HG03175 (cell line): ENCODE measurements around the gene GOLGA6L22.
"Not testable (repeated sequence)": the region's sequence is repeated elsewhere in the genome, so short reads cannot be mapped to it uniquely, and the experiment has no call there.

Experiments
- ATAC-seq: cut with Tn5 transposase; IDR thresholded peaks from one replicate; pipeline ENCODE4 v1.9.1; 2021; ENCODE audit warnings: mild to moderate bottlenecking, moderate library complexity; ENCODE audit not compliant: unreplicated experiment

The GOLGA6L22 gene

GRCh38 chr15:22458603-22459002 is at the start of gene GOLGA6L22:
GOLGA6L22 (plus strand) TSS chr15:22458903; CDS start chr15:22458994, 91 bp downstream.
- not testable (repeated sequence) for ATAC-seq

DNA sequence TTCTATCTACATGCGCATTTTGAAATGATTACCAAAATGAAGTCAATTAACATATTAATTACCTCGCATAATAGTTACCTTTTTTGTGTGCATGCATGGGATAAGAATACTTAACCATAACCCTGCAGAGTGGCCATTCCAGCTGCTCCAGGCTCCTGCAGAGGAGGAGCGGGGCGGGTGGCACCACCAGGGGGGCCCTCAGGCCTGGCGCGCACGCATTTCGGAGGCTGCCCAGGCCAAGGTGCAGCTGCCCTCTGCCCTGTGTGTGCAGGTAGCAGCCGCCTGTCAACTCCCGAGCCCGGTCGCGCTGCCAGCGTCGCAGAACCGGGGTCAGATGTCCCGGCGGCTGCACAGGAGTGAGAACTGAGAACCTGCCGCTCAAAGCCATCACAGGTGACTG is 41.4 kb upstream of the GOLGA6L22 start:
- ATAC-seq: not testable (repeated sequence)

DNA sequence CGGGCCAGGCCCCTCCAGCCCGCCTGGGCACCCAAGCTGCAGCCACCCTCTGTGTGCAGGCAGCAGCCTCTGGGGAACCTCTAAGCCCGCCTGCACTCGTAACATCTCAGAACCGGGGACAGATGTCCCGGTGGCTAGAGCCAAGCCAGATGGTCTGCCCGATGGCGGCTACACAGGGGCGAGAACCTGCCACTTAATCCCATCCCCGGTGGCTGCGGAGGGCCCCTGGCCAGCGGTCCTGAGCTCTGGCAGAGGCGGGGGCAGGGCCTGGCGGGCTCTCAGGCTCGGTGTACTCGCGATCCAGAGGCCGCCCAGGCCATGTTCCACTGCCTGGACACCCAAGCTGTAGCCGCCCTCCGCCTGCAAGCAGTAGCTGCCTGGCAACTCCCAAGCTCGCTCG is 40.9 kb upstream of the GOLGA6L22 start:
- not testable (repeated sequence) for ATAC-seq

DNA sequence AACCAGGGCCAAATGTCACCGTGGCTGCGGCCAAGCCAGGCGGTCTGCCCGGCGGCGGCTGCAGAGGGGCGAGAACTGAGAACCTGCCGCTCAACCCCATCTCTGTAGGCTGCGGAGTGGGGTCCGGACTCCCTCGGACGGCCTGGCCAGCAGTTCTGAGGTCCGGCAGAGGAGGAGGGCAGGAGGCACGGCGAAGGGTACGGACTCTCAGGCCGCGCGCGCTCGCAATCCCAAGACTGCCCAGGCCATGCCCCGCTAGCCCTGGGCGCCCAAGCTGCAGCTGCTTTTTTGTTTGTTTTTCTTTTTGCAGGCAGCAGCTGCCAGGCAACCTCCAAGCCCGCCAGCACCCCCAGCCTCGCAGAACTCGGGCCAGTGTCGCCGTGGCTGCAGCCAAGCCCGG is 40.5 kb upstream of the GOLGA6L22 start:
- ATAC-seq: not testable (repeated sequence)

- ATAC-seq: not testable (repeated sequence)
Measured at GRCh38 chr15:22418666-22419065, 40.0 kb upstream of the GOLGA6L22 start.

GRCh38 chr15:22420340-22420739 is 38.4 kb upstream of the GOLGA6L22 start:
- ATAC-seq: not testable (repeated sequence)

DNA sequence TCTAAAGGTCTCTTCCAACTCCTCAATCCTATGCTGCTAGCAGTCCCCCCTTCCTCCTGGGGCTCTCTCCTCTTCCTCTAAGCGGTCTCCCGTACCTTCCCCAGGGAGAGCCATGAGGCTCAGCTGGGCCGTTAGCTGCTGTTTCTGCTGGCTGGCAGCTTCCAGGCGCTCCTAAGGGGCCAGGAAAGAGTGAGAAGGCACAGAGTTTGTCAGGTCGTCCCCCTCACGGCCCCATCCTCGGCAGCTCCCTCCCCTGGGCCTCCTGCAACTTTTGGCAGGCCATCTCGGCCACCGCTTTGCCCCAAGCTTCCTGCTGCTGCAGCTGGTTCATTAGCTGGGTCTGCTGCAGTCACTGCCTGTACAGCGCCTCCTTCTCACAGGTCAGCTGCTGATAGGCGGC is 29.3 kb upstream of the GOLGA6L22 start:
- not testable (repeated sequence) for ATAC-seq

DNA sequence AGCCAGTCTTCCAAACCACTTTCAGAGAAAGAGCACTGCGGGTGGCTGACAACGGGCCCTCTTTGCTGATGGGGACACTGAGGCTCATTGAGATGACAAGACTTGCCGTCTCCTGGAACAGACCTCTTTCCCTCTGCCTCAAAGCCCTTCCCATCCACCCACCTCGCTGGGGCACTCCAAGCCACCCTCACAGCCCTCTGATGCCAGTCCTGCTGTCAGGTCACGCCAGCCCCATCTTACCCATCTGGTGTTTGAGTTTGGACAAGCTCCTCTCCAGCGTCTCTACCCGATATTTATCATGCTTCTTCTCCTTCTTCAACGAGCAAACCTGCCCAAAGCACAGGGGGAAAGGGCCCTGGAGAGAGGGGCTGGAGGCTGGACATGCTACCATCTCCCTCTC is 27.0 kb upstream of the GOLGA6L22 start:
- not testable (repeated sequence) for ATAC-seq

GRCh38 chr15:22494490-22495113 is 35.9 kb downstream of the GOLGA6L22 start:
- ATAC-seq: not testable (repeated sequence)

DNA sequence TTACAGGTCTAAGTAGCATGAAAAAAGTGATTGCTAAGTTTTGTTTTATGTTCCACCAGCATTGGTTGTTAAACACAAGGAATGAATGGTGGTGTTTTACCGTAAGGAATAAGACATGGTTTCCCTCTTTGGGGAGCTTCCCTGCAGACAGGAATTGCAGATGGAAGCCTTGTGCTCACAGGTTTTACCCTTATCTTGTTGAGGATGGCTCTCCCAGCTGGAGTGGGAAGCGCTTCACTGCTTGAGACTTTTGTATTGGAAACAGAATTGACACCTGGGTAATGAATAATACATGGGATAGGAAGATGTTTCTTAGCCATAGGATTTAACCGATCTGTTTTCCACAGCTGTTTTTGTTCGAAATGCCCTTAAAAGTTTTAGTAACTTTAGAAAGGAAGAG is 38.5 kb downstream of the GOLGA6L22 start:
- not testable (repeated sequence) for ATAC-seq

DNA sequence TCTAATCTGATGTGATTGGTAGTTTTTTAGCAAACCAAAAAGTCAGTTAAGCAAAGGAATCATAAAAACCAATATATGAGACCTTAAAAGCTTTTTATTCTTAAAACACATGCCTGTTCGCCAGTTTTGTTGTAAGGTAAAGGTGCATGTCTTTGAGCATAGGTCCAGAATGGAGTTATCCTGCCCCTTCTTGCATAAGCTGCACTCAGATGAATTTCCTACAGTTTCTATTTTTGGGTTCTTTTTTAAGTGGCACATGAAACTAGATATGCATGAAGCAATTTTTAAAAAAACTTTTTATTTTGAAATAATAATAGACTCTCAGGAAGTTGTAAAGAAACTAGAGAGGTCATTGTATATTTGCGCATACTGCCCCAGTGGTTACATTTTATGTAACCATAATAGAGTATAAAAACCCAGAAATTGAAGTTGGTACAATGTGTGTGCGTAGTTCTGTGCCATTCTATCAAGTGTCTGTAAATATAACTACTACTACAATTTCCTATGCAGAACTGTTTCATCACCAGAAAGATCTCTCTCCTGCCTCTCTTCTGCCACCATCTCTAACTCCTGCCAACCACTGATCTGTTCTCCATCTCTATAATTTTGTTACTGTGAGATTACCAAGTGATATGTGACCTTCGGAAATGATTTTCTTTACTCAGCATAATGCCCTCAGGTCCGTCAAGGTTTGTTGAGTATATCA is 39.7 kb downstream of the GOLGA6L22 start:
- not testable (repeated sequence) for ATAC-seq

- ATAC-seq: not testable (repeated sequence)
Measured at GRCh38 chr15:22502272-22502671, 43.6 kb downstream of the GOLGA6L22 start.

DNA sequence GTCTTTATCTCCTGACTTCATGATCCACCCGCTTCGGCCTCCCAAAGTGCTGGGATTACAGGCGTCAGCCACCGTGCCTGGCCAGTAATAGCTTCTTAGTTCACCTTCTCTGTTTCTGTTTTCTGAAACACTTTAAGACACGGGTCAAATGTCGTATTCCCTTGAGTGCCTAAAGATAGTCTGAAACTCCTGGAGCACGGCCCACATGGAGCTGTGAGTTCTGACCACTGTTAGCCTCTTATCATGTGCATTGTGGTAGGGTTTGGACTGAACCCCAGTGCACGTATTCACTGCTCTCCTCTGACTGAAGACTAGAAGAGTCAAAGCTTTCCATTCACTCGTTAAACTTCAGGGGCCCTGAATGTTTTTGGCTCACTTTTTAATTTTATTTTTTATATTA is 48.3 kb downstream of the GOLGA6L22 start:
- ATAC-seq: not testable (repeated sequence)

GRCh38 chr15:22516140-22516539 is 57.4 kb downstream of the GOLGA6L22 start:
- ATAC-seq: not testable (repeated sequence)
